H1 (cell line): ENCODE results near the gene ZNF385B. TPM values are rescaled to one million over a fixed set of nuclear protein-coding genes. Genes with fewer than 3 reads are reported as not detected.

Experiments
- ASH2L ChIP-seq: fragments of 200-600, 300-600 bp; sonication (generic); IDR thresholded peaks from one replicate; pipeline ENCODE4 v1.7.1; 2017; ENCODE audit warnings: low read length
- BACH1 ChIP-seq: IDR thresholded peaks from 2 replicates; pipeline ENCODE4 v1.6.1; 2012; ENCODE audit warnings: low read length, improper control_type of control experiment
- CHD1 ChIP-seq: IDR thresholded peaks from 2 replicates; pipeline ENCODE4 v1.6.1; 2012; ENCODE audit warnings: low read depth, low read length, improper control_type of control experiment
- HDAC2 ChIP-seq, 2 experiments: fragments of 300-600 bp in 1 of 2; sonication (generic) in 1 of 2; IDR thresholded peaks; 2 replicates each; pipeline ENCODE4 v1.6.1; 2011 to 2012; ENCODE audit warnings: low read depth in 2 of 2, low read length in 2 of 2, mild to moderate bottlenecking in 2 of 2, moderate library complexity in 2 of 2, borderline replicate concordance in 1 of 2, inconsistent platforms in 1 of 2
- NRF1 ChIP-seq: IDR thresholded peaks from 2 replicates; pipeline ENCODE4 v1.6.1; 2011; ENCODE audit warnings: mild to moderate bottlenecking, low read depth, low read length, improper control_type of control experiment
- POLR2A ChIP-seq, 2 experiments: IDR thresholded peaks; 1 replicate in 1 of 2; 2 replicates in 1 of 2; pipeline ENCODE4 v1.6.1; 2011; ENCODE audit warnings: low read depth in 2 of 2, low read length in 2 of 2, mild to moderate bottlenecking in 2 of 2; ENCODE audit errors: control extremely low read depth in 1 of 2
- POLR2AphosphoS5 ChIP-seq: IDR thresholded peaks from 2 replicates; pipeline ENCODE4 v1.6.1; 2011; ENCODE audit warnings: low read depth, low read length
- POU5F1 ChIP-seq: IDR thresholded peaks from 2 replicates; pipeline ENCODE4 v1.6.1; 2011; ENCODE audit warnings: low read depth, mild to moderate bottlenecking, low read length, moderate library complexity
- SP4 ChIP-seq: IDR thresholded peaks from 2 replicates; pipeline ENCODE4 v1.6.1; 2012; ENCODE audit warnings: low read length, inconsistent platforms
- polyA plus RNA-seq, 7 experiments: library from polyadenylated mRNA; depleted of rRNA in 3 of 7; stranded (reverse) in 5 of 7; unstranded in 2 of 7; fragments of >200 nt in 5 of 7; fragments of 200-250 nt in 2 of 7; gene quantifications; 1 replicate in 5 of 7; 2 replicates in 1 of 7; 4 replicates in 1 of 7; pipeline versions ENCODE4 v1.2.1 to v1.2.3, GENCODE V29; 2011 to 2013; ENCODE audit warnings: missing spikeins in 2 of 7, mixed read lengths in 2 of 7
- total RNA-seq: library from RNA; stranded (reverse); fragmentation: NEBNext Ultra II Directional; extraction: Animal tissue kit (Norgen Biotek cat#: 25700); gene quantifications from 2 replicates; pipeline ENCODE4 v1.2.1, GENCODE V29; 2021

The ZNF385B gene
- total and polyA plus RNA-seq, 2 of the 8 experiments (the other 6 are each of a cell fraction or from before 2014, with no cell fraction given), result 1.1 to 3.7 TPM

- no peak for TF ChIP-seq CHD1
- no peak for TF ChIP-seq BACH1
- TF ChIP-seq POLR2AphosphoS5, result no peak
- TF ChIP-seq POLR2A (IDR thresholded peaks at IDR 0.05; ENCODE audit: control extremely low read depth in 1 of 2, low read depth in 2 of 2, low read length in 2 of 2), result no peak
- TF ChIP-seq ASH2L, result no peak
- no peak for TF ChIP-seq POU5F1
- no peak for TF ChIP-seq HDAC2 (IDR thresholded peaks at IDR 0.05; ENCODE audit: borderline replicate concordance in 1 of 2, low read depth in 2 of 2, low read length in 2 of 2)
- TF ChIP-seq NRF1, result no peak
- no peak for TF ChIP-seq SP4
Measured at GRCh38 chr2:179675435-179675834, 186.0 kb downstream of the ZNF385B start (continued).
